ENCODE data around the gene CHPF.

The CHPF gene, protein sequence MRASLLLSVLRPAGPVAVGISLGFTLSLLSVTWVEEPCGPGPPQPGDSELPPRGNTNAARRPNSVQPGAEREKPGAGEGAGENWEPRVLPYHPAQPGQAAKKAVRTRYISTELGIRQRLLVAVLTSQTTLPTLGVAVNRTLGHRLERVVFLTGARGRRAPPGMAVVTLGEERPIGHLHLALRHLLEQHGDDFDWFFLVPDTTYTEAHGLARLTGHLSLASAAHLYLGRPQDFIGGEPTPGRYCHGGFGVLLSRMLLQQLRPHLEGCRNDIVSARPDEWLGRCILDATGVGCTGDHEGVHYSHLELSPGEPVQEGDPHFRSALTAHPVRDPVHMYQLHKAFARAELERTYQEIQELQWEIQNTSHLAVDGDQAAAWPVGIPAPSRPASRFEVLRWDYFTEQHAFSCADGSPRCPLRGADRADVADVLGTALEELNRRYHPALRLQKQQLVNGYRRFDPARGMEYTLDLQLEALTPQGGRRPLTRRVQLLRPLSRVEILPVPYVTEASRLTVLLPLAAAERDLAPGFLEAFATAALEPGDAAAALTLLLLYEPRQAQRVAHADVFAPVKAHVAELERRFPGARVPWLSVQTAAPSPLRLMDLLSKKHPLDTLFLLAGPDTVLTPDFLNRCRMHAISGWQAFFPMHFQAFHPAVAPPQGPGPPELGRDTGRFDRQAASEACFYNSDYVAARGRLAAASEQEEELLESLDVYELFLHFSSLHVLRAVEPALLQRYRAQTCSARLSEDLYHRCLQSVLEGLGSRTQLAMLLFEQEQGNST

DNA sequence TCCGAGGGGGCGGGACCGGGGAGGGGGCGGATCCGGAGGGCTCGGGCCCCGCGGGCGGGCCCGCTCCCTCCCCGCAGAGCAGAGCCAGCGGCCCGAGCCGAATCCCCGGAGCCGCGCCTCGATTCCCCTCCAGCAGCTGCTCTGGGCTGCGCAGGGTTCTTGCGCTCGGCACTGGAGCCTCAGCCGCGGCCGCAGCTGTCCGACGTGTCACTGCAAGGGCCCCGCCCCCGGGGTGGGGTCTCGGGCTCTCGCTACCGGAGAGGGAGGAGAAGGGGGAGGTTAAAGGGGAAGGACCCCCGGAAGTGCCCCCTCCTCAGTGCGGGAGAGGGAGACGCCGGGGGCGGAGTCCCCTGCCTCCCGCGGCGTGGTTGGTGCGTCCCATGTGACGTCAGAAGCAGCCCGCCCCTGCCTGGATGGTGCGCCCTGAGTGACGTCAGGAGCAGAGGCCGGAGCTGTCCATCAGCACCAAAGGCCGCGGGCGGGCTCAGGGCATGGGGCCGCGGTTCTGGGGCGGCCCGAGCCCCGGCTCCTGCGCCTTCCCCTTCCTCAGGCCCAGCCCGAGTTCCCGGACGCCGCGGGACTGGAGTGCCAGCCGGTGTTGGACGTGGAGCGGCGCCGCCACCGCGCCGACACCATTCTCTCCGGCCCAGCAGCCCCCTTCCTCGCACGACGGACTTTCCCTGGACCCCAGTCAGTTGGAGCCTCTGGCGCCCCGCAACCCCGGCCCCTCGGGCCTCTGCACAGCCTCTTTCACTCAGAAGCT lies at the start of gene CHPF, which contains the start of gene TMEM198:
CHPF (minus strand) TSS at position 214 of the 763 bp plus-strand sequence. CDS start 271 bp downstream, outside the sequence.
TMEM198 (plus strand) TSS at position 433 of the 763 bp plus-strand sequence. CDS start 700 bp downstream, outside the sequence.
- peak; percentile 93 for DNase-seq

DNA sequence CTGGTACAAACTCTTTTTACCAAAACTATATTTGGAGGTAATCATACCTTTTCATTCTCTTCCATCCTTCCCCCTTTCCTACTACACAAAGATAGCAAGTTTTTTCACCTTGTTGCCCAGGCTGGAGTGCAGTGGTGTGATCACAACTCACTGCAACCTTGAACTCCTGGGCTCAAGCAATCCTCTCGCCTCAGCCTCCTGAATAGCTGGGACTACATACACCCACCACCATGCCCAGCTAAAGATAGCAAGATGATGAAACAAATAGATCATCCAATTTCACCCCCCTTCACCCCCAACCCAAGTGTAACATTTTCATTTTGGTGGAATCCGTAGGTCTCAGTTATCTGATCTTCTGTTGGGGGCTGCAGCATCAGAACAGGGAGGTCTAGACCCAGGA lies 49.5 kb upstream of the CHPF start:
- no peak for DNase-seq

DNA sequence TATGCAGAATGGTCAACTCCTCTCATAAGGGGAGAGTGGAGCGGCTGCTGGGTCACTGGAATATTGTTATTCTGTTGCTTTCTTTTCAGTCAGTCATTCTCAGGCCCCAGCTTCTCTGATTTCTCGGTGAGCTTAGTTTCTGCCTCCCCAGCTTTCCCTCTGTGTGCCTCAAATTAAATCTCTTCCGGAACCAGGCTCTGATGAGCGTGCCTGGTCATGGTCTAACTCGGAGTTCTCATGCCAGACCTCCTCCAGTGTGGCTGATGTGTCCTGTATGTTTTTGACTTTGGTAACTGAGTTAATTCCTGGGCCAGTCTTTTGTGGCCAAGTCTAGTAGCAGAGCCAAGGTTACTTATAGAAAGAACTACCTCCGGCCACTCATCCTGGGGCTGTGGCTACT lies 49.1 kb upstream of the CHPF start:
- no peak for DNase-seq

DNA sequence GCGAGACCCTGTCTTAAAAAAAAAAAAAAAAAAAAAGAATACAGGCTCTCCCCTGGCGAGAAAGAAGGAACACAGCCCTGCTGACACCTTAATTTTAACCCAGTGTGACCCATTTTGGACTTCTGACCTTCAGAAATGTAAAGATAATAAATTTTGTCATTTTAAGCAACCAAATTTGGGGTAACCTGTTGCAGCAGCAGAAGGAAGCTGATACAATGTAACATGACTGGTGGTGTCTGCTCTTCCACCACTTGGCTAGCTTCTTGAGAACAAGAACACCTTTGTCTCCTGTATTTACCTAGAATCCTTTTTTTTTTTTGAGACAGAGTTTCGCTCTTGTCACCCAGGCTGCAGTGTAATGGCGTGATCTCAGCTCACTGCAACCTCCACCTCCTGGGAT lies 47.5 kb upstream of the CHPF start:
- DNase-seq, result no peak

DNA sequence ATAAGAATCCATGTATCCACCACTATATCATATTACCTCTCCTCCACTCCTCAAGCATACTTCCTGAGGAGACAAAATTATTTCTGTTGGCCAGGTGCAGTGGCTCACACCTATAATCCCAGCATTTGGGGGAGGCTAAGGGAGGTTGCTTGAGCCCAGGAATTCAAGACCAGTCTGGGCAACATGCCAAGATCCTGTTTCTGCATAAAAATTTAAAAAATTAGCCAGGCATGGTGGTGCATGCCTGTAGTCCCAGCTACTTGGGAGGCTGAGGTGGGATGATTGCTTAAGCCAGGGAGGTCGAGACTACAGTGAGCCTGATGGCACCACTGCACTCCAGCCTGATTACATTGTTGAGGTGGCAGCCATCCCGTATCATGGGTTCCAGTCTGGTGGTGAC lies 37.7 kb upstream of the CHPF start:
- no peak for DNase-seq

DNA sequence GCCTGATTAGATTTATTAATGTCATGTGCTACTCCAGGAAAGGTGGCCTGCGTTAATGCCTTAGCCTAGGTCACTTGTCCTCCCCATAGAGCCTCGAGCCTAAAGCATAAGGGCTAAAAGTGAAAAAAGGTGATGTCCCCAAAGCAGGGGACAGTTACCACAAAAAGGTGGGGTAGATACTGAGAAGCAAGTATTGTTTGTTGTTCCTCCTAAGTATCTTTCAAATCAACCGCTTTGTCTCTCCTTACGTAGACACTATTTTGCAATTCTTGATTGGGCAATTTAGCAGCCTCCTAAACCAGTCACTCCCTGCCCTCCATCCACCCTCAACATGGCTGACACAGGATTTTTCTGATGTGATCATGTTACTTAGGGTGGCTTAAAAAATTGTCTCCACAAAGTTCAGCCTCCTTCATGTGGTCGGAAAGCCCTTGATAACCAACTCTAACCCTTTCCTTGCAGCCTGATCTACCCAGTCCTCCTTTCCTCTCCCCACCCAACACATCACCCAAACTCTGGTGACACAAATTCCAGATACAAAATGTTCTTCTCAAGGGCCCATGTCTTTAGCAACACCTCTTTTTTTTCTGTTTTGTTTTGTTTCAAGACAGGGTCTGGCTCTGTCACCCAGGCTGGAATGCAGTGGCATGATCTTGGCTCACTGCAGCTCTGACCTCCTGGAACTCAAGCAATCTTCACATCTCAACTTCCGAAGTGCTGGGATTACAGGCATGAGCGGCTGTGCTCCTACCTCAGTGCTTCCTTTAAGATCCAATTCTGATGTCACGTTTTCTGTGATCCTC lies 35.4 kb upstream of the CHPF start:
- no peak for DNase-seq

DNA sequence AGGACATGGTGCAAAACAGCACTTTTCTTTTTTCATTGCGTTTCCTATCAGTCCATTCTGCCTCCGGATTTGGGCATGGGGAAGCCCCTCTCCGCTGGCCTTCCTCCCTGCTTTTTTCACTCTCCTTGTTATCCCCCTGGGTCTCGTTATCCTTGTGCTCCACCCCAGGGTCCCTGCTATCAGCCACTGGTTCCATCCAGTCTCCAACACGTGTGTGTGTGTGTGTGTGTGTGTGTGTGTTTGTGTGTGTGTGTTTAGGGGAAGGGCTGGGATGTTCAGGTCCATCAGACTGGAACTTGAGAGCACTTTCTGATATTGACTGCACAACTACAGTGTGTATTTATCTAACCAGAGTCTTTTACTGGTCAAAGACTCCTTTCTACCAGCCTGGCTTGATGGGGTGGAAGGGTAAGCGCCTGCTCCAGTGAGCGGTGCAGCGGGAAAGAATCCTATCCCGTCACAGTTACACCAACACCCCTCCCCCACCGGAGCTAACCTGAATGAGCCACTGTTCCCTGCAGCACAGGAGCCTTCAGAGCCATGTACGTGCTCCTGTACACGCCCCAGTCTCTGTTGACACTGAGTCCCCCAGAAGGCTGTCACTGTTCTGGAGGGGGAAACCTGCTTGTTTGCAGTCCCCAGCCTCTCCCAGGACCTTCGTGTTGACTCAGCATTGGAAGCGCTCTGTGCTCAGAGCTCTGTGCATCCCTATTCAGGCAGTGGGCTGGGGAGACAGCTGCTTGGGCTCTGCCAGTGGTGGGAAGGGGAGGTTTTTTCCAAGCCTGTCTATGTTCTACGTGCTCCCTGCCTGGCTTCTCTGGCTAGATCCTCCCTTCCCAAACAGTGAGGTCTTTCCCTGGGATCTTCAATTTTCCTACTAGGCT lies 33.1 kb upstream of the CHPF start:
- DNase-seq, result no peak

DNA sequence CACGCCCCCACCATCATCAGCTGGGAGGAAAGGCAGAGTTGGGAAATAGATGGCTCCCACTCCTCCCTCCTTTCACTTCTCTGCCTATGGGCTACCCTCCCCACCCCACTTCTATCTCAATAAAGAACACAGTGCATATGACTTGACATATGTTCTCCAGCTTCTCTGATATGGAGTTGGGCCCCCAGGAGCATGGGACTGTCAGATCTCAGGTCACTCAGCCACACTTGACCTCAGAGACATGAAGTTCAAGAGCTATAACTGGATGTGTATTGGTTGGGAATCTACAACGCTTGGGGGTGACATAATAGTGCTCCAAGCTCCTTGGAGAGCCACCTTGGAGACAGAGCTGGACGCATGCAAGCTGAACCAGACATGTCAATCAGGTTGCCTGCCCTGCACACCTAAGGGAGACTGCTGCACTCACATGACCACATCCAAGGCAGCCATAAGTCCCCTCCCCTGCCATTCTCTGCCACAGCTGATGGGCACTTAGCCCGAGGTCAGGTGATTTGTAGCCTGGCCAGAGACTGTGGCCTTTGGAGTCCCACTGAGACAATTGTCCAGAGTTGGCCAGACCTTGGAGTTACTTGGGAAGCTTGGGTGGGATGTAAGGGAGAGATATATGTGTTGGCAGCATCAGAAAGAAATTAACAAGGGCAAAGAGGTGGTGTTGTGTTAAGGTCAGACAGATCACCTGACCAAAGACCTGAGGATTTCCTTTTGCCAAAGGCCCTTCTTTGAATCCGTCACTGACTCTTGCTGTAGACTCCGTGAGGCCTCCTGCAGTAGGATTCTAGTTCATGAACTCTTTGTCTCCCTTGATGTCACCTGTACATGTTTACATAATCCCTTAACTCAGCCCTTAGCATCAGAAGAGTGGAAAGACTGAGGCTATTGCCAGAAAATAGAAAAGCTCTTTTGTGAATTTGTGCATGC lies 32.2 kb upstream of the CHPF start:
- no peak for DNase-seq

DNA sequence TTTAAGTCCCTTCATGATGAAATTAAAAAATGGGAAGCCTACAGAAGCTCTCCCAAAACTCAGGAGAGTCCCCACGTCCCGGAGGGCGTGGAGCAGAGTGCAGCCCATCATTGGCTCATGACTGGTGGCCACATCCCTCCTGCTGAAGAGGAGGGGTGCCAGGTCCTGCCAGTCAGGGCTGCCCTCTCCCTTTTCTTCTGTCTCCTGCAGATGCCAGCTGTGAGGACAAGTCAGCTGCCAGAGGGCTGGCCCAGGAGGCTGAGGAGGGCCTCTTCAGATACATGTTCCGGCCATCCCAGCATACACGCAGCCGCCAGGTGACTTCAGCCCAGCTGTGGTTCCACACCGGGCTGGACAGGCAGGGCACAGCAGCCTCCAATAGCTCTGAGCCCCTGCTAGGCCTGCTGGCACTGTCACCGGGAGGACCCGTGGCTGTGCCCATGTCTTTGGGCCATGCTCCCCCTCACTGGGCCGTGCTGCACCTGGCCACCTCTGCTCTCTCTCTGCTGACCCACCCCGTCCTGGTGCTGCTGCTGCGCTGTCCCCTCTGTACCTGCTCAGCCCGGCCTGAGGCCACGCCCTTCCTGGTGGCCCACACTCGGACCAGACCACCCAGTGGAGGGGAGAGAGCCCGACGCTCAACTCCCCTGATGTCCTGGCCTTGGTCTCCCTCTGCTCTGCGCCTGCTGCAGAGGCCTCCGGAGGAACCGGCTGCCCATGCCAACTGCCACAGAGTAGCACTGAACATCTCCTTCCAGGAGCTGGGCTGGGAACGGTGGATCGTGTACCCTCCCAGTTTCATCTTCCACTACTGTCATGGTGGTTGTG lies 31.1 kb upstream of the CHPF start:
- DNase-seq, result no peak

DNA sequence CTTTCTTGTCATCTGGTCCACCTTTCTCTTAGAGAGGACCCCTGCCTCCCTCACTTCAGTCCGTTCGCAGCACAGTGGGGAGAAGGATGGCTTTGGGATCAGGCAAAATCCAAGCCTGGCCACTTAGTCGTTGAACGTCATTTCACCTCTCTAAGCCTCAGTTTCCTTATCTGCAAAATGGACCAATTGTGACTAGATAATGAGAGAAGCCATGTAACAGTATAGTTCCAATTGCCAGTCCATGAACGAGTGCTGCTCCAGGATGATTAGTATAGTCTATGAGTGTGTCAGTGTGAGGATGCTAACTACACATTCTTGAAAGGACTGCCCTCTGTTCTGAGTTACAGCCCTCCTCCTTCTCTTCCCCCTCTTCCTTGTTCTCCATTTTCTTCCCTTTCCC lies 29.6 kb upstream of the CHPF start:
- no peak for DNase-seq

DNA sequence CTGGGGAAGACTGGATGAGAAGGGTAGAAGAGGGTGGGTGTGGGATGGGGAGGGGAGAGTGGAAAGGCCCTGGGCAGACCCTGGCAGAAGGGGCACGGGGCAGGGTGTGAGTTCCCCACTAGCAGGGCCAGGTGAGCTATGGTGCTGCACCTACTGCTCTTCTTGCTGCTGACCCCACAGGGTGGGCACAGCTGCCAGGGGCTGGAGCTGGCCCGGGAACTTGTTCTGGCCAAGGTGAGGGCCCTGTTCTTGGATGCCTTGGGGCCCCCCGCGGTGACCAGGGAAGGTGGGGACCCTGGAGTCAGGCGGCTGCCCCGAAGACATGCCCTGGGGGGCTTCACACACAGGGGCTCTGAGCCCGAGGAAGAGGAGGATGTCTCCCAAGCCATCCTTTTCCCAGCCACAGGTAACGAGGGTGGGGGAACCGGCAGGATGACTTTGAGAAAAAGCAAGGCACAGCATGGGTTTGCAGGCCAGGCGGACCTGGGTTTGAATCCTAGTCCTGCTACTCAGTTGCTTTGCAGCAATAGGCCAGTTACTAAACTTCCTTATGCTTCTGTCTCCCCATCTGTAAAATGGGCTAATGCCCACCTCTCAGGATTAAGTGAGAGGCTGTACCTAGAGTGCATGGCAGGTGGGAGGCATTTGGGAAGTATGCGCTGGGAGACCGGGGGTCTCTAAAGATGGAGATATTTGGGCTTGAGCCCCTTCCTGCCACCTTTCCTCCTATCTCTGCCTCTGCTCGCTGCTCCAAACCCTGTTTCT lies 28.8 kb upstream of the CHPF start, which contains the start of gene INHA:
INHA (plus strand) TSS at position 74 of the 765 bp plus-strand sequence; CDS start at position 139, 65 bp downstream.
- no peak for DNase-seq

DNA sequence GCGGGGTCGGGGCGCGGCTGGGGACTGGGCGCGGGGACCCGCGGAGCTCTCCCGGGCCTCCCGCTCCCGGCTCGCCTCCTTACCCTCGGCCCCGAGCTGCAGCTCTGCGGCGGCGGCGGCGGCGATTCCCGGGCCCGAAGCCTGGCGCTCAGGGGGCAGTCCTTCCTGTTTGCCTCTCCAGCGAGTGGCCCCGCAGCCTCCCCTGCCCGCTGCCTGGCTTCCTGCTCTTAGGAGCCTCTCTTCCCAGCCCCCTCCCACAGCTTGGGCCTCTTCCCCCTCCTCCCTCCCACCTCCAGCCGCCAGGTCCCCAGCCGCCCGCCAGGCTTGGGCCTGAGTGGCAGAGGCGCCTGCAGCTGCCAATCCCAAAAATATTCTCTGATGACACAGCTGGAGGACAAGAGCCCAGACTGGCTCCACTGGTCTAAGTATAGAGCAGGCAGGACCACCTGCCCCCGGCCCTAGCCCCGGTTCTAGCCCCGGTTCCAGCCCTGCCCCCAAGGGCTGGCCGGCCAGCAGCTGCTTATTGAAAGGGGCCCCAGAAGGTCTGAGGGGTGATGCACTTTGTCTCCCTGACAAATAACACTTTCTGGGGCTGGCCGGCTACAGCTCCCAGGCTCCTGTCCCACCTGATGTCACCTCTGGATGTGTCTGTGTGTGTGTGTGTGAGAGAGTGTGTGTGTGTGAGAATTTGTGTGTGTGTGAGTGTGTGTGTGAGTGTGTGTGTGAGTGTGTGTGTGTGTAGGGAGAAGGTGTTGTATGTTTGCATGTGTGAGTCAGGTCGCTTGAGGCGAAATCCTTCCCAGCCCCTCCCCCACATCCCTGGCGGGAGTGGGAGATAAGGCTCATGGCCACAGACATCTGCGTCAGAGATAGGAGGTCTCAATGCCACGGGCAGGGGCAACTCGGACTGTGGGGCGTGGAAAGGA lies 28.0 kb upstream of the CHPF start, which contains the start of gene OBSL1:
OBSL1 (minus strand) TSS at position 229 of the 926 bp plus-strand sequence. CDS start 307 bp downstream, outside the sequence.
- no peak for DNase-seq

DNA sequence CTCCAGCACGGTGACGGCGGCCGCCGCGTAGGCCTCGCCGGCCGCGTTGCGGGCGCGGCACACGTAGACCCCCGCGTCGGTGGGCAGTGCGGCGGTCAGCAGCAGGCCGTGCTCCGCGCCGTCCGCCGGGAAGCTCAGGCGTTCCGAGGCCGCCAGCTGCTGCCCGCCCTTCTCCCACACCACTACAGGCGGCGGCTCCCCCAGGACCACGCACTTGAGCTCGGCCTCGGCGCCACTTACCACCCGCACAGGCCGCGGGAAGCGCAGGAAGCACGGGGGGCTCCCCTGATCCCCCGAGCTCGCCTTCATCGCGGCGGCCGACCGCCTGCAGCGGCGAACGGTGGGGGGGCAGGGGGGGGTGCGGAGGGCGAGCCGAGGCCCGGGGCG lies 27.3 kb upstream of the CHPF start:
- DNase-seq, result no peak

DNA sequence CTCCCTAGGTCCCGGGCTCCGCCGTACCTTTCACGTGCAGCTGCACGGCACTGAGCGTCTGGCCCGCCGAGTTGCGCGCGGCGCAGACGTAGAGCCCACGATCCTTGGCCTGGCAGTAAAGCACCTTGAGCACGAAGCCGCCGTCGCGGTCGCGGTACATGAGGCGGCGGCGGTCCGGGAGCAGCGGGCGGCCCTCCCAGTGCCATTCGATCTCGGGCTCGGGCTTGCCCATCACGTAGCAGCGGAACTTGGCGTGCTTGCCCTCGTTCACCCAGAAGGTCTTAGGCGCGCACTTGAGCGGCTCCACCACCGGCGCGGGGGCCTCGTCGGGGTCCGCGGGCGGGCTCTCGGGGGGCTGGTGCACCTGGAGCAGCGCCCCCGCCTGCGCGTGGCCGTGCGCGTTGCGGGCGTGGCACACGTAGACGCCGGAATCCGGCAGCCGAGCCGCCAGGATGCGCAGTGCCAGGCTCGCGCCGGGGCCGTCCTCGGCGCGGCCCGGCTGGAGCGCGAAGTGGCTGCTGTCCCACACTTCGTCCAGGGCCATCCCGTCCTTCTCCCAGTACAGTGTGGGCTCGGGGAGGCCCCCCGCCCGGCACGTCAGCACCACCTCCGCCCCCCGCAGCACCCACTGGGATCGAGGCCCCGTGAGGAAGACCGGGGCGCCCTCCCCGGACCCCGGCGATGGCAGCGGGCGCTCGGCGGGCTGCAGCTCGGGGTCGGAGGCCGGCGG lies 26.8 kb upstream of the CHPF start:
- no peak for DNase-seq

DNA sequence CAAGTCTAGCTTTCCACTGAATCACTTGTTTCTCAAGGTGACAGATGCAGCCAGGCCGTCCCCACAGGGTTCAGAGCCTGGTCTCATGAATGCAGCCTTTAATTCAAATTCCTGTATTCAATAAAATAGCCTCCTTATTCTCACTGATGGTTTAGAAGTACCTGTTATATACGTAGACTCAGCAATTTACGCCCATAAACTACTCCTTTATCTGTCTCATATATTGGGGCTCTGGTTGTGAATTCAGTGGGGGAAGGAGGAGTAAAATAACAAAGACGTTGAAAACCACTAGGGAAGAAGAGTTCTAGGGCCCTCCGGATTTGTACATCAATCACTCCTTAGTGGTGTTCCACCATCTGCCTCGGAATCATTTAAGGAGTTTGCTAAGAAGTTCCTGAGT lies 26.0 kb upstream of the CHPF start:
- no peak for DNase-seq

DNA sequence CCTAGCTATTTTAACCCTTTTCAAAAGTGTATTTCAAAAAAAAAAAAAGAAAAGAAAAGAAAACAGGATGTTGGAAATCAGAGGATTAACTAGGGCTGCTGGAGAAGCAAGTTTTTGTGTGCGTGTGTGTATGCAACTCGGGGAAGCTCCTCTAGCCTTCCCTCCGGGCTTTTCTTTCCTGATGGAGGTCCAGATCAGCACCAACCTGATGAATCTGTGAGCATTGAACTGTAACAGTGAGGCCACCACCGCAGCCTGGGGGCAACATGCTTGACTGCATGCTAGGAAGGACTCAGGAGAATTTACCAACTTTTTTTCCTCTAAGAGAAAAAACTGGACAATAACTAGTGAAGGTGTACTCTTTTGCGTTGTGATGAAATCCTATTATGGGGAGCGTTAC lies 25.4 kb upstream of the CHPF start:
- no peak for DNase-seq
